Skeletal muscle tissue (tissue), 2 donors: ENCODE data around the gene TMEM140. TPM values are rescaled to one million over a fixed set of nuclear protein-coding genes. Genes with fewer than 3 reads are reported as not detected.

Experiments used
- small RNA-seq: library from RNA; depleted of rRNA; stranded (forward); fragments of <200 nt; gene quantifications from one replicate; pipeline ENCODE3, GENCODE V24; 2014
- total RNA-seq: library from RNA; depleted of rRNA; stranded (reverse); fragments of >200 nt; gene quantifications from one replicate; pipeline ENCODE4 v1.2.3, GENCODE V29; 2014

Gene TMEM140
- total RNA-seq, 1 donor from 2014 or later: 1.6 TPM

Small RNA genes lying within 50 kb of the gene (small RNA-seq; reads per million reads assigned to genes)
- gene MIR6509: 0.07 reads per million

Other genes starting within 250 kb of the TMEM140 start
- gene AGBL3, start 161.6 kb upstream of the TMEM140 start, total RNA-seq: 4.2 TPM
- gene CYREN, start 22.6 kb downstream of the TMEM140 start, total RNA-seq: 20.4 TPM
- gene WDR91, start 63.5 kb downstream of the TMEM140 start, total RNA-seq: 6.8 TPM
- not detected for gene STRA8, start 85.8 kb downstream of the TMEM140 start, total RNA-seq